Spleen (tissue), 7 donors: Measurements from ENCODE around the gene KCNIP2.

Source experiments
- CTCF ChIP-seq, 11 experiments: fragments of 200-600 bp in 7 of 11; fragments of 450-650 bp in 4 of 11; sonication (generic) in 4 of 11; IDR thresholded peaks in 8 of 11; conservative IDR thresholded peaks in 3 of 11; 1 replicate in 7 of 11; 2 replicates in 4 of 11; pipeline versions ENCODE4 v1.4.0 to v1.8.0; 2016 to 2021; ENCODE audit warnings: antibody characterized with exemption in 11 of 11, inconsistent platforms in 4 of 11, mild to moderate bottlenecking in 1 of 11
- POLR2AphosphoS5 ChIP-seq, 3 donors: sonication (generic); formaldehyde crosslinking; IDR thresholded peaks; one replicate each; pipeline ENCODE4 v1.5.1; 2017; ENCODE audit warnings: antibody characterized with exemption in 3 of 3
- donor health status: DM: no; HTN: no; CAD: no; lungs with moderate emphysema.
- donor health status: DM: no; HTN: no; CAD: no.
- donor health status: DM: no; HTN: no; CAD: no.

DNA sequence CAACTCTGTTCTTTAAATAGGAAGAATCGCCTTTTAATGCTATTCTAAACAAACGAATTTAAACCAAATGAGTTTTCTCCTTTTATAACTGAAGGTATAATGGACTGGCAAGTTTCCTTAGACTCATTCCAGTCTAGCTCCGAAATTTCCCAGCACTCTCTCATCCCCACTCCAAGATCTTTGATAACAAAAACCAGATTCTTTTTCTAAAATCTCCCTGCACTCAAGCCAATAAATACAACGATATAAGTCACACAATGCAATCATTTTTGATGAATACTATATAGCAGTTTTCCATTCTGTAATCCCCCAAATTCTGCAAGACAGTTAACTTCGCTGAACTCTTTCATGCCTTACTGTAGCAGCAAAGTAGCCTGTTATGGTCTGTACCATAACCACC is 27.2 kb downstream of the KCNIP2 start:
- TF ChIP-seq POLR2AphosphoS5 (IDR thresholded peaks at IDR 0.05) (no peak), CTCF (IDR thresholded peaks at IDR 0.05 in 8 of 11, conservative IDR thresholded peaks at IDR 0.05 in 3 of 11) (no peak)
